Measurements from ENCODE around the gene MOB3A.

- no peak for TF ChIP-seq POLR2A (IDR thresholded peaks at IDR 0.05)
- TF ChIP-seq, protein P1, sequence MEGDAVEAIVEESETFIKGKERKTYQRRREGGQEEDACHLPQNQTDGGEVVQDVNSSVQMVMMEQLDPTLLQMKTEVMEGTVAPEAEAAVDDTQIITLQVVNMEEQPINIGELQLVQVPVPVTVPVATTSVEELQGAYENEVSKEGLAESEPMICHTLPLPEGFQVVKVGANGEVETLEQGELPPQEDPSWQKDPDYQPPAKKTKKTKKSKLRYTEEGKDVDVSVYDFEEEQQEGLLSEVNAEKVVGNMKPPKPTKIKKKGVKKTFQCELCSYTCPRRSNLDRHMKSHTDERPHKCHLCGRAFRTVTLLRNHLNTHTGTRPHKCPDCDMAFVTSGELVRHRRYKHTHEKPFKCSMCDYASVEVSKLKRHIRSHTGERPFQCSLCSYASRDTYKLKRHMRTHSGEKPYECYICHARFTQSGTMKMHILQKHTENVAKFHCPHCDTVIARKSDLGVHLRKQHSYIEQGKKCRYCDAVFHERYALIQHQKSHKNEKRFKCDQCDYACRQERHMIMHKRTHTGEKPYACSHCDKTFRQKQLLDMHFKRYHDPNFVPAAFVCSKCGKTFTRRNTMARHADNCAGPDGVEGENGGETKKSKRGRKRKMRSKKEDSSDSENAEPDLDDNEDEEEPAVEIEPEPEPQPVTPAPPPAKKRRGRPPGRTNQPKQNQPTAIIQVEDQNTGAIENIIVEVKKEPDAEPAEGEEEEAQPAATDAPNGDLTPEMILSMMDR (IDR thresholded peaks at IDR 0.05 in 4 of 5, conservative IDR thresholded peaks at IDR 0.05 in 1 of 5) = no peak
Measured at GRCh38 chr19:2132191-2132590, 36.1 kb upstream of the MOB3A start.
